HG02759 (cell line): ENCODE data around the gene FAM120C.

Source experiments
- ATAC-seq: cut with Tn5 transposase; IDR thresholded peaks from one replicate; pipeline ENCODE4 v1.9.1; 2021; ENCODE audit warnings: mild to moderate bottlenecking, moderate library complexity; ENCODE audit not compliant: unreplicated experiment

FAM120C gene

DNA sequence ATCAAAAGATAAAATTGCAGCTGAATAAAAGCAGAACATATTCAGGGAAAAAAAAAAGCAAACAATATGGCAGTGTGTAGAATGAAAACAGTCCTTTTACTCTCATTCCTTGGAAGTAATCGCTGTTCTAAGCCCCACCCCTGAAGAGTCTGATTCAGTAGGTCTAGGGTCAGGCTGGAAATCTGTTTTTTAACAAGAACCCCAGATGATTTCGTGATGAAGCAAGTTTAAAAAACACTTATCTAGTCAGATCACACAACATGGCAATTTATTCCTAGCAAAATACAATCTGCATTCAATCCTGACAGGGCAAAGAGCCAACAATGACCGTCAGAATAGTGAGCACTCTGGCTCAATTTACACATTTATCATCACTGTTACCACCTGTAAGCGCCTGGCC is 16.1 kb downstream of the FAM120C start:
- no peak for ATAC-seq

DNA sequence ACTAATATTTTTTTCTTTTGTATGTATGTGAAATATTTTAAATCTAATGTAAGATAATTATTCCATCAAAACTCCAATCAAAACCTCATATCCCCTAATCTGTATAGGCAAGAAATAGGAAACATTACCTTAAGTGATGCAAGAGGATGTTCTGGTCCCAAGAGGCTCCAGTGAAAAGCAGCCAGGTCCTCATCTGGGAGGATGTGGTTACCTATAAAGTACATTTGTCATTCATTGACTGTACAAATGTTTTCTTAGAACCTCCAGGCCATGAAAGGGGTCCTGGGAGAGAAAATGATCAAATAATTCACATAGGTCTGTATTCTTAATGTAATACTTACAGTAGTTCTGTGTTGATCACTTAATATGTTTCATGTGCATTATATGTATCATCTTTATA is 25.5 kb downstream of the FAM120C start:
- ATAC-seq: no peak

DNA sequence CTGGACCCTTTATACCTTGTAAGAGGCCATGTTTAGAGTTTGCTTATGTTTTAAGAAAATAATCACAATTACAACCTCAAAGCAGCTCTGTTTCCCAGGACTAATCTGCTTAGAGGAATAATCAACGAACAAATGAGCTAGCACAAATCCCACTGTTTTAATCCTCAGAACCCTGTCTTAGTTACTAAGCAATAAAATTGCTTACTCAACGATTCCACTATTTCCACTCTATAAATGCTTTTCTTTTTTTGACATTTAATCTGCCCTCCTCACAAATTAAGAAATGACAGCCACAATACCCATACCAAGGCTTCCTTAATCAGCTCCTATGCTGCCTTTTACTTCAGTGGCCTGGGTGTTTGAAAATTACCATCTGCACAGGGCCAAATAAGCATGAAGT is 48.8 kb downstream of the FAM120C start:
- ATAC-seq: no peak

DNA sequence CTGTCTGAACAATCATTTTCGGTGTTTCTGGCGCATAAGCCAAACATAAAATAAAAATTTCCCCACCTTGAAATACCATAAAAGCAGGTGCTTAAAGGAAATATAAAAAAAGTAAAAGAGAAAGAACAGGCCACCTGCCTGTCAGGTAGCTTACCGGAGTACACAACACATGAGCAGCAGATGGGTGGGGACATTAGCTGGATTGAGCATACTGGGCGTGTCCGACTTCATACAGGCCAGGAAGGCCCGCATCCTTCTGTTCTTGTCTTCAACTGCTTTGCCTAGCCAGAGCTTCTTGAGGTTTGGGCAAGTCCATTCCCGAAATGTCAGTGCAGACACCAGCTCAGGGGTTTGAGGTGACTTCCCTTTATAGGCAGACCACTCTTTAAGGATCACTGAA is 66.7 kb downstream of the FAM120C start:
- ATAC-seq: no peak

GRCh38 chrX:54093571-54093970 is 89.5 kb downstream of the FAM120C start:
- ATAC-seq: no peak

DNA sequence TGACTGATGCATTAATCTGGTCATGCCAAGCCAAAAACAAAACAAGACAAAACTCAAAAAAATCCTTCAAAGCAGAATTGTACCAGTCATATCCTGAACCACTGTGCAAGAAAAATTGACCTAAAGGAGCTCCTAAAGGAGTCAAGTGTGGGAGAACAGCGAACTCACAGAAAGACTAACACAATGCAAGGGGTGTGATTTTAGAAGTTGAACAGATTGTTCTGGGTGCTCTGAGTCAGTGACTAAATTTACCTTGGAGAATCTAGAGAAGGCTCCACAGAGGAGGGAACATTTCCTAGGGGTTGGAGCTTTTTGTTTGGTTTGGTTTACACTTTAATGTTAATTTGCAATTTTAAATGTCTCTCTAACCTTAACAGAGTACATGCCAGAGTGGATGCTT is 89.9 kb downstream of the FAM120C start:
- no peak for ATAC-seq

GRCh38 chrX:54090880-54091279 is 92.2 kb downstream of the FAM120C start:
- no peak for ATAC-seq

DNA sequence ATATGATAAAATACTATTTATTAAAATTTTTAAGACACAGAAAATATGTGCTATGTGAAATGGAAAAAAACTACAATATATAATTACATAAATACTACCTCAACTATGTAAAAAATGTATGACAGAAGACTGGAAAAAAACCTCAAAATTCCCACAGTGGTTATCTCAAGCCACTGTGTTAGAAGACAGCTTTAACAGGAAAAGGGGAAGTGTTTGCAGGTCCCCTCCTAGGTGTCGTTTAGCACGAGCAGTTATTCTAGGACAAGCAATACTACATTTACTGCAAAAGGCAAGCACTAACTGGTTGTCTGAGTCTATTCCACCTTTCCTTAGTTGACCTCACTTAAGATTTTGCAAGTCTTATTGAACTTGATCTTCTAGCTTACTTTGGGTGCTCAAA is 93.9 kb downstream of the FAM120C start:
- no peak for ATAC-seq

DNA sequence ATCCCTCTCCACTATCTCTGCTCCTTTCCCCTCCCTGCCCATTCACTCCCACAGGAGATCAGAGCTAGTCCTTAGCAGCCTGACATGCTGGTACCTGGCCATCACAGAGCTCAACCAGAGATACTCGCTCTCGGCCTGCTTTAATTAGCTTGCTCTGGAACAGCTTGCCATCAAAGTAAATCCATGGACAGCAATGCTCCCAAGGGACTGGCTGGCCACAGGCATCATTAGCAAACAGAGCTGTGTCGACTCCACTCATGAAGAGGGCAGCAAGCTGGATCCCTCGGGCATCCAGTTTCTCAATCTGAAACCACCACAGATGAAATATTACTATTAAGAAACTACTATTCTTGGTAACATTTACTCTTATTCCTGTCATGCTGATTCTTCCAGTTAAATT is 95.4 kb downstream of the FAM120C start:
- ATAC-seq: no peak

DNA sequence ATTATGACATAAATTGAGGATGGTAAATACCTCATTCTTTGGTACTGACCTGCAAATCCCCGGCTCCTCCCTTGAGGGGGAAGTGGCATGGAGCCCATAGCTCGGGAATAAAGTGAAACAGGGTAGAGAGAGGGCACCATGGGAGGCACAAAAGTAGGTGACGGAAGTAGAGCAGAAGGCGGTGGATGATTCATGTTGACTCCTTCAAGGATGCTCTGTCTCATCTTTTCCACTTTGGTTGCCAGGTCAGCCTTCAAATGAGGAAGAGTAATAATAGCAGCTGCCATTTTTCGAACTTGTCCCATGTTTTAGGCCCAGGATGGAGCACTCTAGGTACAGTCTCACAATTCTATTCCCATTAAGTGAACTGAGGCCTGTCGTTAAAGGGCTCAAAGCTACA is 97.4 kb downstream of the FAM120C start:
- no peak for ATAC-seq

GRCh38 chrX:54076903-54077302 is 106.2 kb downstream of the FAM120C start:
- ATAC-seq: no peak

DNA sequence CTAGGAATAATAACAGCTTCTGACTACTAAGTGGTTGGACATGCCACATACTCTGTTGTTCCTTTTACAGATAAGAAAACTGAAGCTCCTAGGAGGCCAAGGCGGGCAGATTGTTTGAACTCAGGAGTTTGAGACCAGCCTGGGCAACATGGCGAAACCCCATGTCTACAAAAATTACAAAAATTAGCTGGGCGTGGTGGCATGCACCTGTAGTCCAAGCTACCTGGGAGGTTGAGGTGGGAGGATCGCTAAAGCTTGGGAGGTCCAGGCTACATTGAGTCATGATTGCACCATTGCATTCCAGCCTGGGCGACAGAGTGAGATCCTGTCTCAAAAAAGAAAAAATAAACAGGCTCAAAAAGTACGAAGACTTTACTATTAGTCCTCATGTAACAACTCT is 108.2 kb downstream of the FAM120C start:
- ATAC-seq: no peak

GRCh38 chrX:54067766-54068165 is 115.3 kb downstream of the FAM120C start:
- ATAC-seq: no peak

- no peak for ATAC-seq
Measured at GRCh38 chrX:54066841-54067240, 116.2 kb downstream of the FAM120C start.

GRCh38 chrX:54064564-54064963 is 118.5 kb downstream of the FAM120C start:
- no peak for ATAC-seq

DNA sequence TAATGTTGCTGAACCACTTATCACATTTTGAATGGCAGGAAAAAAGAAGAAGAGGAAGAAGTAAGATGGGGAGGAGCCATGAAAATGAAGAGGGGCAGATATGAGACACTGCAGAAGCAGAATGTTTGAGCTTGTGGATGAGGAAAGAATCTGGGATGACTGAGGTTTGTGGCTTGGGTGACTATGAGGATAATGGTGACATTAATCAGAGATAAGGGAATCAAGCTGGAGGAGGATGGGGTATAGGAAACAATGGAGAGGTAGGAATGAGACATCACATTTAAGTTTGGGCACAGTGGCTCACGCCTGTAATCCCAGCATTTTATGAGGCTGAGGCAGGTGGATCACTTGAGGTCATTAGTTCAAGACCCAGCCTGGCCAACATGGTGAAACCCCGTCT is 119.7 kb downstream of the FAM120C start:
- no peak for ATAC-seq

GRCh38 chrX:54049801-54050200 is 133.3 kb downstream of the FAM120C start:
- no peak for ATAC-seq

- ATAC-seq: no peak
Measured at GRCh38 chrX:54048412-54048811, 134.6 kb downstream of the FAM120C start.

DNA sequence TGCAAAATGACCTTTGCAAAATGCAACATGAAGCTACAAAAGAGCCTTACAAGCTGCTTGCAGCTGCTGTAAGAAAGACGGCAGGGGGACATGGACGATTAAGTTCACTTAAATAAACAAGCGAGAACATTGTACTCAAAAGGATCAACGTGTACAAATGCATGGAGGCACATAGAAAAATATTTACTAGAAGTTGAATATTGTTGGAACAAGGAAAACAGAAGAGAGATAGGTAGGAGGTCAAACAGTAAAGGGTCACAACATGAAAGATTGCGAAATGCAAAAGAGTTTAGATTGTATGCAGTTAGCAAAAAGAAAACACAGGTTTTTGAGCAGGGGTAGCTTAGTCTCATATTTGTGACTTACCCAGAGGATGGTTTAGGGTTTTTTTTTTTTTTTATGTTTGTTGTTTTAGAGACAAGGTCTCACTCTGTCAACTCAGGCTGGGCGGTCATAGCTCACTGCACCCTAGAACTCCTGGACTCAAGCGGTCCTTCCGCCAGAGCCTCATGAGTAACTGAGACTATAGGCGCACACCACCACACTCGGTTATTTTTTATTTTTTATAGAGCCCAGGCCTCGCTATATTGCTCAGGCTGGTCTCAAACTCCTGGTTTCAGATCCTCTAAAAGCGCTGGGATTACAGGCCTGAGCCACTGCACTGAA is 137.4 kb downstream of the FAM120C start:
- ATAC-seq: no peak

- no peak for ATAC-seq
Measured at GRCh38 chrX:54044877-54045338, 138.1 kb downstream of the FAM120C start.

DNA sequence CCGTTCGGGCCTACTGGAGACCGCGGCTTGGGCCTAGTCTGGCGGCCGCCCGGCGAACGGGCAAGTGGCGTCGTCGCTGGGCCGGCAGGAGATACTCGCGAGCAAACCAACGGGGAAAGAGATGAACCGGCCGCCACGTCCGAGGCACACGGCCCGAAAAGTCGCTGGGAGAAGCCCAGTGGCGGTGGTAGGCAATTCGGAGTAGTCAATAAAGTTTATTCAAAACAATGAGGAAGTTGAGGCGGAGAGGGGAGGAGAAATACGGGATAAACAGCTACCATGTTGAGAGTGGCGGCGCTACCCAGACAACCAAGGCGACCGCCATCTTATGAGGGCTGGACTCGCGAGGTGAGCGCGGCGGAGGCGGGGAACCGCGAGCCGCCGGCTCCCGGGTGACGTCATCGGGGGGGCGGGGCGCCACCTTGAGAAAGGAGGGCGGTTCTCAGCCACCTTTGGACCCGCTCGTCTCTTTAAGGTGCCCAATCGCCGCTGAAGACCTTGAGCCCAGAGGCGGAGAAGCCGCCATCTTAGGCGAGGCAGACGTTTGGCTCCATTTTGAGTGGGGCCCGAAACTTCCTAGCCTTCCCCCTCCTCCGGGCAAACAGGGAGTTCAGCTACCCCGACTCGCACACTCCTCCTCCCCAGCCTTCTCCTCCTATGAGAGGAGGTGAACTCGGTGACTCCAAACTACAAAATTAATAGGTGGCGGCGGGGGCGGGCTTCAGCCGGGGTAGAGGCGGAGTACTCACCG is 138.8 kb downstream of the FAM120C start, which contains the start of gene PHF8:
Gene PHF8 (minus strand): TSS at position 348 of the 751 bp plus-strand sequence. CDS start 1,745 bp downstream, outside the sequence.
- peak; percentile 86 for ATAC-seq

DNA sequence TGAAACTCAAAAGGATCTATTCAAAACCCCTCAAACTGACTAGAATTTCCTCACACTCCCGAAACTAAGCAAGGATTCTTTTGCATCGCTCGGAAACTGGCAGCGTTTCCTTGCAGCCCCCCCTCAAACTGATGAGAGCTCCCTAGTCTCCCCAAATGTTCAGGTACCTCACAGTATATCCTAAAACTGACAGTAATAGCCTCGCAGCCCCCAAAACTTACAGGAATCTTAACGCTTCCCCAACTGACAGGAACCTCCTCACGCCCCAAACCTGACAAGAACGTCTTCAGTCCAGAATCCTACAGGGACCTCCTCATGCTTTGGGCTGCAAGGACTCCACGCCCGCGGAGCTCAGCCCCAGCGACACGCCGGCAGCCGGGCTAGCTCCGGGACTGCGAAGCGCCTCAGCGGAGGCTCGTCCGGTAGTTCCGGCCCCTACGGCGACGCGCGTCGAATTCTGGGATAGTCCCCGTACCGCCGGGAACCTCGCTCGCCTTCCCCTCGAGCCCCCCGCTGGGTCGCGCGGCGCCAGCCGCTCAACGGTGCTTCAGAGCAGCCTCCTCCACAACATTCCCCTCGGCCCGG is 139.4 kb downstream of the FAM120C start:
- peak; percentile 13 for ATAC-seq
